K562 (cell line): ENCODE data around the gene KIF9. TPM values are rescaled to one million over a fixed set of nuclear protein-coding genes. Genes with fewer than 3 reads are reported as not detected.

Experiments
- ATAC-seq: fragments of 200-7000 bp; cut with Tn5 transposase; 3 replicates; pipeline ENCODE4 v1.9.1; 2020; ENCODE audit warnings: moderate library complexity
- BruUV-seq: library from RNA; stranded (reverse); fragments of 400-500 nt; replicated peaks from 2 replicates; lab custom pipeline; 2021; lab: Mats Ljungman, UMichigan
- CTCF ChIA-PET: fragments of 300-600 bp; formaldehyde crosslinking; extraction: SDS; loops from one replicate; lab custom pipeline; 2021; ENCODE audit warnings: low intra/inter-chr PET ratio; lab: Yijun Ruan, JAX
- POLR2A ChIA-PET: fragments of 300-600, 350-650 bp; sonication (Branson Sonifier 250); formaldehyde crosslinking; extraction: SDS; loops from one replicate; lab custom pipeline; 2021; ENCODE audit warnings: antibody characterized with exemption, inconsistent platforms; lab: Yijun Ruan, JAX
- DNase-seq, 4 experiments: peaks; one replicate each; pipeline versions ENCODE4 v3.0.0 to v3.0.0-alpha.2; 2011 to 2018; ENCODE audit warnings: low spot score in 3 of 4, mixed read lengths in 3 of 4; ENCODE audit errors: extremely low read depth in 1 of 4
- FAIRE-seq: peaks from 2 replicates; lab custom pipeline; 2011; peaks lifted over from hg19 to GRCh38; lab: Jason Lieb, UNC
- H2AFZ ChIP-seq: 2 replicates; pipeline ENCODE4 v1.6.0; 2011; ENCODE audit warnings: low read depth, low read length, control low read depth, inconsistent platforms
- H3K27ac ChIP-seq: fragments of 200-600 bp; 3 replicates; pipeline ENCODE4 v1.8.0; 2011; ENCODE audit warnings: low read depth, mild to moderate bottlenecking, control low read depth, inconsistent platforms, low read length, moderate library complexity, mixed read lengths; ENCODE audit errors: extremely low read depth
- H3K27me3 ChIP-seq, 2 experiments: fragments of 300-600 bp in 1 of 2; 2 replicates in 1 of 2; 3 replicates in 1 of 2; pipeline versions ENCODE4 v1.6.0 to v1.8.0; 2011; ENCODE audit warnings: inconsistent platforms in 2 of 2, low read length in 2 of 2, mild to moderate bottlenecking in 1 of 2, mixed read lengths in 1 of 2, moderate library complexity in 1 of 2; ENCODE audit not compliant: control insufficient read depth in 2 of 2, insufficient read depth in 2 of 2
- H3K36me3 ChIP-seq: fragments of 300-600 bp; 3 replicates; pipeline ENCODE4 v1.8.0; 2011; ENCODE audit warnings: mild to moderate bottlenecking, low read length, inconsistent platforms; ENCODE audit not compliant: control insufficient read depth, insufficient read depth
- H3K4me1 ChIP-seq, 2 experiments: fragments of 200-600 bp in 1 of 2; replicated peaks in 1 of 2; 2 replicates in 1 of 2; 3 replicates in 1 of 2; pipeline versions ENCODE4 v1.5.1 to v1.8.0; 2011; ENCODE audit warnings: inconsistent platforms in 2 of 2, low read length in 2 of 2, mild to moderate bottlenecking in 1 of 2, mixed read lengths in 1 of 2, moderate library complexity in 1 of 2; ENCODE audit not compliant: control insufficient read depth in 2 of 2, insufficient read depth in 2 of 2
- H3K4me2 ChIP-seq: 2 replicates; pipeline ENCODE4 v1.6.1; 2011; ENCODE audit warnings: low read length, control low read depth, inconsistent platforms, mixed read lengths; ENCODE audit not compliant: insufficient read depth
- H3K4me3 ChIP-seq: fragments of 200-600 bp; sonication (generic), shearing (Covaris generic); 2 replicates; pipeline ENCODE4 v1.5.1; 2016; ENCODE audit warnings: control low read depth, inconsistent platforms
- H3K79me2 ChIP-seq: fragments of 200-600 bp; 3 replicates; pipeline ENCODE4 v1.8.0; 2011; ENCODE audit warnings: low read length, inconsistent platforms; ENCODE audit not compliant: control insufficient read depth, insufficient read depth
- H3K9ac ChIP-seq, 2 experiments: 2 replicates each; pipeline versions ENCODE4 v1.6.0 to v1.6.1; 2011; ENCODE audit warnings: low read depth in 2 of 2, low read length in 2 of 2, control low read depth in 1 of 2, inconsistent platforms in 1 of 2, mild to moderate bottlenecking in 1 of 2, mixed read lengths in 1 of 2; ENCODE audit not compliant: insufficient read depth in 1 of 2
- H3K9me1 ChIP-seq: one replicate; pipeline ENCODE4 v1.6.0; 2011; ENCODE audit warnings: inconsistent platforms, mild to moderate bottlenecking, low read length, moderate library complexity; ENCODE audit not compliant: control insufficient read depth, insufficient read depth
- H3K9me3 ChIP-seq: replicated peaks from 2 replicates; pipeline ENCODE4 v1.5.1; 2011; ENCODE audit warnings: low read depth, low read length, inconsistent platforms; ENCODE audit not compliant: control insufficient read depth, insufficient read depth
- H4K20me1 ChIP-seq: replicated peaks from 2 replicates; pipeline ENCODE4 v1.6.1; 2011; ENCODE audit warnings: low read length, inconsistent platforms, mixed read lengths; ENCODE audit not compliant: control insufficient read depth, insufficient read depth
- BRD4 ChIP-seq: fragments of 200-600 bp; sonication (generic); IDR thresholded peaks from 2 replicates; pipeline ENCODE4 v1.6.1; 2017; ENCODE audit warnings: inconsistent platforms
- C11orf30 ChIP-seq: fragments of 450-650 bp; IDR thresholded peaks from 2 replicates; pipeline ENCODE4 v1.6.1; 2016; ENCODE audit warnings: low read depth, mild to moderate bottlenecking
- CBFA2T3 ChIP-seq: fragments of 450-650 bp; IDR thresholded peaks from 2 replicates; pipeline ENCODE4 v1.6.1; 2017
- CBX8 ChIP-seq: fragments of 200-600 bp; sonication (generic); IDR thresholded peaks from 2 replicates; pipeline ENCODE4 v1.6.1; 2012; ENCODE audit warnings: borderline replicate concordance, mixed run types, low read depth, mild to moderate bottlenecking, moderate library complexity, mixed read lengths, low read length, control low read depth, inconsistent platforms; ENCODE audit not compliant: poor library complexity, severe bottlenecking; ENCODE audit errors: extremely low read depth
- KHSRP ChIP-seq: fragments of 450-650 bp; IDR thresholded peaks from 2 replicates; pipeline ENCODE4 v1.6.1; 2017
- NCOA2 ChIP-seq, 2 experiments: fragments of 450-650 bp; IDR thresholded peaks; 2 replicates each; pipeline ENCODE4 v1.6.1; 2018; ENCODE audit warnings: mild to moderate bottlenecking in 2 of 2, moderate library complexity in 1 of 2; ENCODE audit not compliant: partially characterized antibody in 2 of 2
- NFIC ChIP-seq: fragments of 450-650 bp; IDR thresholded peaks from 2 replicates; pipeline ENCODE4 v1.6.1; 2017; ENCODE audit warnings: mild to moderate bottlenecking, inconsistent platforms
- PREB ChIP-seq: sonication (generic); formaldehyde crosslinking; IDR thresholded peaks from 2 replicates; pipeline ENCODE4 v1.8.1; 2023; ENCODE audit warnings: mild to moderate bottlenecking, missing genetic modification reagents
- SIRT6 ChIP-seq: IDR thresholded peaks from one replicate; pipeline ENCODE4 v1.6.1; 2012; ENCODE audit warnings: low read depth, mild to moderate bottlenecking, control low read depth, inconsistent platforms, low read length, moderate library complexity
- SPI1 ChIP-seq: IDR thresholded peaks from 2 replicates; pipeline ENCODE4 v1.6.1; 2011; ENCODE audit warnings: low read depth, low read length, control low read depth, borderline replicate concordance
- ZNF316 ChIP-seq: fragments of 450-650 bp; IDR thresholded peaks from 2 replicates; pipeline ENCODE4 v1.6.1; 2016
- WGBS: fragments of 100-300 bp; shearing (Covaris generic); methylation state at CpG from one replicate; pipeline ENCODE4 v1.1.6; 2016; ENCODE audit warnings: low coverage, mixed read lengths; ENCODE audit not compliant: insufficient coverage; ENCODE audit errors: missing lambda C conversion rate; 5-methylcytosine and 5-hydroxymethylcytosine counted together
- in situ Hi-C: fragments of 300-500 bp; cut with MboI; formaldehyde crosslinking; loops from 4 replicates; pipeline ENCODE4 v1.15.0; 2018; ENCODE audit warnings: inconsistent platforms, mixed read lengths
- intact Hi-C: fragments of 100-400 bp; cut with micrococcal nuclease; formaldehyde crosslinking; loops from 2 replicates; pipeline ENCODE4 v1.14.2; 2022
- polyA plus RNA-seq, 8 experiments: library from polyadenylated mRNA; depleted of rRNA in 4 of 8; stranded (reverse) in 5 of 8; unstranded in 3 of 8; fragments of >200 nt; fragmentation: Nextera tagmentation in 2 of 8; fragmentation: Illumina TruSeq in 1 of 8; extraction: Ambion mirVana in 2 of 8; extraction: Trizol in 1 of 8; gene quantifications; 2 replicates each; pipeline versions ENCODE4 v1.2.1 to v1.2.3, GENCODE V29; 2011 to 2014; ENCODE audit warnings: inconsistent platforms in 1 of 8, missing spikeins in 1 of 8
- total RNA-seq, 7 experiments: library from RNA; depleted of rRNA in 6 of 7; stranded (reverse); fragments of >200 nt in 6 of 7; fragmentation: Illumina TruSeq in 2 of 7; extraction: Trizol in 2 of 7; gene quantifications; 2 replicates each; pipeline versions ENCODE4 v1.2.1 to v1.2.3, GENCODE V29; 2011 to 2021; ENCODE audit warnings: low replicate concordance in 1 of 7
- TF ChIP-seq, protein P1 (sequence below): fragments of 450-650 bp; IDR thresholded peaks from 2 replicates; pipeline ENCODE4 v1.6.1; 2016; ENCODE audit warnings: mild to moderate bottlenecking
- TF ChIP-seq, protein P2 (sequence below): fragments of 450-650 bp; IDR thresholded peaks from 2 replicates; pipeline ENCODE4 v1.6.1; 2016

Gene KIF9
- total and polyA plus RNA-seq, 9 of the 15 experiments (the other 6 are each of a cell fraction or from before 2014, with no cell fraction given), result 16.9 to 56.9 (median 25.0) TPM

DNA sequence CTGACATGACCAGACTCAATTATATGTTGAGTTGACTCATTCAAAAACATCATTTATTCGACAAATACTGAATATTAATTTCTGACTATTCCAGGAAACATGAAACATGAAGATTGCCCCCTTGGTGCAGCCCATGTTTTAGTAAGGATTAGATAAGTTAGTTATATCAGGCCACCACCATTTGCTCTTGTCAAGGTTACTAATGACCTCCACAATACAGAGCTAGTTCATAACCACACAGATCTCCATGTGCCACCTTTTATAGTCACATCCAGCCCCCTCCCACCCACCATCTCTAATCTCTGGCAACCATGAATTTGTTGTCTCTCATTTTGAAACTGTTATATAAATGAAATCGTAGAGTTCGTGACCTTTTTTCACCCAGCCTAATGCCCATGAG, 15.8 kb upstream of the KIF9 start (continued):
- TF ChIP-seq, protein P1, sequence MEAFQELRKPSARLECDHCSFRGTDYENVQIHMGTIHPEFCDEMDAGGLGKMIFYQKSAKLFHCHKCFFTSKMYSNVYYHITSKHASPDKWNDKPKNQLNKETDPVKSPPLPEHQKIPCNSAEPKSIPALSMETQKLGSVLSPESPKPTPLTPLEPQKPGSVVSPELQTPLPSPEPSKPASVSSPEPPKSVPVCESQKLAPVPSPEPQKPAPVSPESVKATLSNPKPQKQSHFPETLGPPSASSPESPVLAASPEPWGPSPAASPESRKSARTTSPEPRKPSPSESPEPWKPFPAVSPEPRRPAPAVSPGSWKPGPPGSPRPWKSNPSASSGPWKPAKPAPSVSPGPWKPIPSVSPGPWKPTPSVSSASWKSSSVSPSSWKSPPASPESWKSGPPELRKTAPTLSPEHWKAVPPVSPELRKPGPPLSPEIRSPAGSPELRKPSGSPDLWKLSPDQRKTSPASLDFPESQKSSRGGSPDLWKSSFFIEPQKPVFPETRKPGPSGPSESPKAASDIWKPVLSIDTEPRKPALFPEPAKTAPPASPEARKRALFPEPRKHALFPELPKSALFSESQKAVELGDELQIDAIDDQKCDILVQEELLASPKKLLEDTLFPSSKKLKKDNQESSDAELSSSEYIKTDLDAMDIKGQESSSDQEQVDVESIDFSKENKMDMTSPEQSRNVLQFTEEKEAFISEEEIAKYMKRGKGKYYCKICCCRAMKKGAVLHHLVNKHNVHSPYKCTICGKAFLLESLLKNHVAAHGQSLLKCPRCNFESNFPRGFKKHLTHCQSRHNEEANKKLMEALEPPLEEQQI, result peak; percentile 18; the same call in 1 of the 2 replicates
- TF ChIP-seq SIRT6 (no peak), CBX8 (no peak), CBFA2T3 (peak; percentile 88), NFIC (peak; percentile 8; the same call in 1 of the 2 replicates)

- BruUV-seq, result no TSS peak
- FAIRE-seq, result no peak
- no peaks in the 10 kb centered on the region for H3K9me1 ChIP-seq
- no peak overlapping the region; the same call in 1 of the 2 replicates for H3K4me2 ChIP-seq
- H3K36me3 ChIP-seq, result peaks cover 44% of the 10 kb centered on the region
- H3K4me3 ChIP-seq, result no peak overlapping the region
- no peaks in the 10 kb centered on the region for H3K9me3 ChIP-seq
- no peaks in the 10 kb centered on the region for H4K20me1 ChIP-seq
- ChIA-PET CTCF (no interaction called here), POLR2A (interaction anchor here (0.6 to 5.0 kb wide), 6 partner anchors 11 to 166 kb away, joined by 3 to 31 read pairs (median 4); no protein-coding TSS in a partner anchor)
- H3K79me2 ChIP-seq, result peaks cover 85% of the 10 kb centered on the region
- intact Hi-C loops (no loop called here), in situ Hi-C loops (no loop called here)
- H2AFZ ChIP-seq, result no peak overlapping the region
- H3K9ac ChIP-seq, result no peak overlapping the region
- no peaks in the 10 kb centered on the region for H3K27me3 ChIP-seq
- peaks cover 11 to 50% of the 10 kb centered on the region in 2 experiments; a peak in 4 of 5 replicates for H3K4me1 ChIP-seq
- H3K27ac ChIP-seq, result no peak overlapping the region; the same call in 2 of the 3 replicates
- 48% methylated on average over 2 of the region's 2 CpGs for WGBS
- ATAC-seq, result peak; percentile 7; the same call in 2 of the 3 replicates
- DNase-seq, result no peak
- no peak for TF ChIP-seq BRD4
- no peak for TF ChIP-seq NCOA2 (IDR thresholded peaks at IDR 0.05; ENCODE audit: partially characterized antibody in 2 of 2)
- TF ChIP-seq C11orf30, result peak; percentile 40; the same call in 1 of the 2 replicates
- no peak for TF ChIP-seq KHSRP
- peak; percentile 67 for TF ChIP-seq ZNF316
- TF ChIP-seq, protein P2, sequence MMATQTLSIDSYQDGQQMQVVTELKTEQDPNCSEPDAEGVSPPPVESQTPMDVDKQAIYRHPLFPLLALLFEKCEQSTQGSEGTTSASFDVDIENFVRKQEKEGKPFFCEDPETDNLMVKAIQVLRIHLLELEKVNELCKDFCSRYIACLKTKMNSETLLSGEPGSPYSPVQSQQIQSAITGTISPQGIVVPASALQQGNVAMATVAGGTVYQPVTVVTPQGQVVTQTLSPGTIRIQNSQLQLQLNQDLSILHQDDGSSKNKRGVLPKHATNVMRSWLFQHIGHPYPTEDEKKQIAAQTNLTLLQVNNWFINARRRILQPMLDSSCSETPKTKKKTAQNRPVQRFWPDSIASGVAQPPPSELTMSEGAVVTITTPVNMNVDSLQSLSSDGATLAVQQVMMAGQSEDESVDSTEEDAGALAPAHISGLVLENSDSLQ, result peak; percentile 54
- peak; percentile 43; the same call in 1 of the 2 replicates for TF ChIP-seq SPI1
- TF ChIP-seq PREB, result 0 out of 2 replicates have a peak, but pooled peaks have one; percentile 60
Observed at GRCh38 chr3:47296562-47297302, 14.1 kb upstream of the KIF9 start.
